Measurements from ENCODE around the gene FSHB.
"Not testable (repeated sequence)": the region's sequence is repeated elsewhere in the genome, so short reads cannot be mapped to it uniquely, and the experiment has no call there.

FSHB gene

GRCh38 chr11:30230714-30231113 lies at the start of gene FSHB:
Gene FSHB, plus strand, starts transcription at chr11:30231014. Its CDS starts 889 bp downstream, at chr11:30231903.
- no peak for DNase-seq (ENCODE audit: low read depth)

GRCh38 chr11:30186748-30187147 lies 44.1 kb upstream of the FSHB start:
- DNase-seq (ENCODE audit: low read depth), result no peak

- no peak for DNase-seq (ENCODE audit: low read depth)
These were observed 38.2 kb upstream of the FSHB start for GRCh38 chr11:30192620-30193019.

GRCh38 chr11:30196400-30197206 lies 34.2 kb upstream of the FSHB start:
- no peak for DNase-seq (ENCODE audit: low read depth)

GRCh38 chr11:30197869-30198268 lies 32.9 kb upstream of the FSHB start:
- no peak for DNase-seq (ENCODE audit: low read depth)

GRCh38 chr11:30202989-30203388 lies 27.8 kb upstream of the FSHB start:
- DNase-seq (ENCODE audit: low read depth), result not testable (repeated sequence)

- no peak for DNase-seq (ENCODE audit: low read depth)
These were observed 27.0 kb upstream of the FSHB start for GRCh38 chr11:30203850-30204249.

- DNase-seq (ENCODE audit: low read depth), result no peak
These were observed 24.4 kb upstream of the FSHB start for GRCh38 chr11:30206249-30206996.

GRCh38 chr11:30210357-30210756 lies 20.5 kb upstream of the FSHB start:
- DNase-seq (ENCODE audit: low read depth), result no peak

- DNase-seq (ENCODE audit: low read depth), result no peak
These were observed 14.3 kb upstream of the FSHB start for GRCh38 chr11:30216534-30216933.

- DNase-seq (ENCODE audit: low read depth), result no peak
These were observed 12.5 kb upstream of the FSHB start for GRCh38 chr11:30218278-30218677.

- no peak for DNase-seq (ENCODE audit: low read depth)
These were observed 5.2 kb upstream of the FSHB start for GRCh38 chr11:30225642-30226041.

- DNase-seq (ENCODE audit: low read depth), result no peak
These were observed 2.4 kb upstream of the FSHB start for GRCh38 chr11:30228323-30228884.

GRCh38 chr11:30239025-30239424 lies 8.2 kb downstream of the FSHB start:
- DNase-seq (ENCODE audit: low read depth), result no peak

GRCh38 chr11:30244265-30244664 lies 13.5 kb downstream of the FSHB start:
- DNase-seq (ENCODE audit: low read depth), result no peak

GRCh38 chr11:30245621-30246020 lies 14.8 kb downstream of the FSHB start:
- no peak for DNase-seq (ENCODE audit: low read depth)

- DNase-seq (ENCODE audit: low read depth), result no peak
These were observed 23.8 kb downstream of the FSHB start for GRCh38 chr11:30254307-30255298.

- no peak for DNase-seq (ENCODE audit: low read depth)
These were observed 24.8 kb downstream of the FSHB start for GRCh38 chr11:30255637-30256036.

GRCh38 chr11:30257058-30257457 lies 26.2 kb downstream of the FSHB start:
- DNase-seq (ENCODE audit: low read depth), result no peak

- no peak for DNase-seq (ENCODE audit: low read depth)
These were observed 27.9 kb downstream of the FSHB start for GRCh38 chr11:30258679-30259078.

- no peak for DNase-seq (ENCODE audit: low read depth)
These were observed 30.0 kb downstream of the FSHB start for GRCh38 chr11:30260813-30261212.

- DNase-seq (ENCODE audit: low read depth), result no peak
These were observed 31.0 kb downstream of the FSHB start for GRCh38 chr11:30261821-30262220.
